Uterus (tissue), 2 donors: ENCODE results near the gene ACTR8.

Experiments
- POLR2A ChIP-seq, 2 donors: fragments of 450-650 bp; IDR thresholded peaks; one replicate each; pipeline ENCODE4 v1.6.1; 2016; ENCODE audit warnings: antibody characterized with exemption in 2 of 2, mild to moderate bottlenecking in 1 of 2, moderate library complexity in 1 of 2
- TF ChIP-seq, protein P1 (sequence below), 4 experiments: fragments of 200-600 bp in 2 of 4; fragments of 450-650 bp in 2 of 4; sonication (generic) in 2 of 4; IDR thresholded peaks; one replicate each; pipeline ENCODE4 v1.5.1; 2016 to 2019; ENCODE audit warnings: antibody characterized with exemption in 4 of 4, mild to moderate bottlenecking in 2 of 4, moderate library complexity in 1 of 4

DNA sequence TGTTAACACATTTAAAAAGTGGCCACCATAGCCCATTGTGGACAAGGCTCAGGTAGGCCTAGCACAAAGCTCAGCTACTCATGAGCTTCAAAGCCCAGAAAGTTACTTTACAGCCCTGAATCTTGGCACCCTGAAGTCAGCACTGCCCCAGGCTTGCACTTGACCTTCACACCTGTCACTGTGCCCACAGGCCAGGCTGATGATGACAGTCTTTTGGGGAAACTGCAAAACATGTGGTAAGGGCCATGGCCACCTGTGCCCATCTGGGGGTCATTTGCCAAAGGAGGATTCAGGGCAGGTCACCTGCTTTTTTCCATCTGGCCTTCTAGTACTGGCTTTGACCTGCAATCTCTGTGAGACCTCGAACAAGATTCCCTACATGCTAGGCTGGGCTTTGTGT is 46.7 kb downstream of the ACTR8 start:
- TF ChIP-seq, protein P1, sequence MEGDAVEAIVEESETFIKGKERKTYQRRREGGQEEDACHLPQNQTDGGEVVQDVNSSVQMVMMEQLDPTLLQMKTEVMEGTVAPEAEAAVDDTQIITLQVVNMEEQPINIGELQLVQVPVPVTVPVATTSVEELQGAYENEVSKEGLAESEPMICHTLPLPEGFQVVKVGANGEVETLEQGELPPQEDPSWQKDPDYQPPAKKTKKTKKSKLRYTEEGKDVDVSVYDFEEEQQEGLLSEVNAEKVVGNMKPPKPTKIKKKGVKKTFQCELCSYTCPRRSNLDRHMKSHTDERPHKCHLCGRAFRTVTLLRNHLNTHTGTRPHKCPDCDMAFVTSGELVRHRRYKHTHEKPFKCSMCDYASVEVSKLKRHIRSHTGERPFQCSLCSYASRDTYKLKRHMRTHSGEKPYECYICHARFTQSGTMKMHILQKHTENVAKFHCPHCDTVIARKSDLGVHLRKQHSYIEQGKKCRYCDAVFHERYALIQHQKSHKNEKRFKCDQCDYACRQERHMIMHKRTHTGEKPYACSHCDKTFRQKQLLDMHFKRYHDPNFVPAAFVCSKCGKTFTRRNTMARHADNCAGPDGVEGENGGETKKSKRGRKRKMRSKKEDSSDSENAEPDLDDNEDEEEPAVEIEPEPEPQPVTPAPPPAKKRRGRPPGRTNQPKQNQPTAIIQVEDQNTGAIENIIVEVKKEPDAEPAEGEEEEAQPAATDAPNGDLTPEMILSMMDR (IDR thresholded peaks at IDR 0.05), result no peak
- no peak for TF ChIP-seq POLR2A (IDR thresholded peaks at IDR 0.05)
